ENCODE measurements around the gene MCM7. TPM values are rescaled to one million over a fixed set of nuclear protein-coding genes. Genes with fewer than 3 reads are reported as not detected.

Gene MCM7
- polyA plus RNA-seq, 3 donors, result 6.9 to 61.1 (median 8.8) TPM

- H4K20me1 ChIP-seq (ENCODE audit: insufficient read depth, low read length), result no peaks in the 10 kb centered on the region
- H3K4me1 ChIP-seq (ENCODE audit: control insufficient read depth in 1 of 2, insufficient read depth in 2 of 2, low read length in 2 of 2), result no peaks in the 10 kb centered on the region
- H2AFZ ChIP-seq (ENCODE audit: insufficient read depth, low read depth, low read length, poor library complexity, severe bottlenecking), result no peak overlapping the region
- H3K4me3 ChIP-seq (replicated peaks in 1 of 3; ENCODE audit: low read depth in 2 of 3, low read length in 3 of 3), result no peak overlapping the region
- WGBS (ENCODE audit: insufficient coverage), result 100% methylated on average over 1 of the region's 4 CpGs
- peaks cover 28 to 68% of the 10 kb centered on the region in 2 donors for H3K36me3 ChIP-seq (replicated peaks in 1 of 2; ENCODE audit: control insufficient read depth in 1 of 2, insufficient read depth in 2 of 2, low read length in 2 of 2)
- no peaks in the 10 kb centered on the region for H3K9me3 ChIP-seq (replicated peaks in 1 of 2; ENCODE audit: control insufficient read depth in 1 of 2, insufficient read depth in 1 of 2, low read length in 2 of 2)
- TF ChIP-seq CTCF (IDR thresholded peaks at IDR 0.05), result no peak
- no peak overlapping the region for H3K9ac ChIP-seq (ENCODE audit: insufficient read depth, low read length, poor library complexity, severe bottlenecking)
- peaks cover 46 to 72% of the 10 kb centered on the region in 2 donors for H3K36me3 Mint-ChIP-seq
- no peaks in the 10 kb centered on the region for H3K27me3 ChIP-seq (ENCODE audit: control insufficient read depth in 2 of 2, insufficient read depth in 2 of 2, low read length in 2 of 2)
- peaks cover 0 to 6% (median 1%) of the 10 kb centered on the region in 3 donors for H3K27me3 Mint-ChIP-seq (ENCODE audit: low read depth in 3 of 3)
- H3K27ac ChIP-seq (ENCODE audit: low read depth in 1 of 2, low read length in 2 of 2), result no peak overlapping the region
- peaks cover 0 to 1% (median 0%) of the 10 kb centered on the region in 7 donors for H3K9me3 Mint-ChIP-seq
- no peak for DNase-seq
- intact Hi-C loops (cut with micrococcal nuclease), result no loop called here
- H3K79me2 ChIP-seq (ENCODE audit: insufficient read depth, low read length), result no peaks in the 10 kb centered on the region
- no peaks in the 10 kb centered on the region for H3K4me1 Mint-ChIP-seq
- no peak overlapping the region for H3K4me2 ChIP-seq (replicated peaks; ENCODE audit: extremely low read depth, low read length, poor library complexity, severe bottlenecking)
- H3K27ac Mint-ChIP-seq, result peak overlapping the region in 2 of 7 donors; percentile 42 to 55
- H3K4me3 Mint-ChIP-seq, result no peak overlapping the region
Measured at GRCh38 chr7:100063376-100063775, 37.8 kb downstream of the MCM7 start.

GRCh38 chr7:100061518-100062193 is 39.5 kb downstream of the MCM7 start:
- no peak overlapping the region for H3K4me3 Mint-ChIP-seq
- H3K9ac ChIP-seq (ENCODE audit: insufficient read depth, low read length, poor library complexity, severe bottlenecking), result no peak overlapping the region
- no peaks in the 10 kb centered on the region for H4K20me1 ChIP-seq (ENCODE audit: insufficient read depth, low read length)
- H2AFZ ChIP-seq (ENCODE audit: insufficient read depth, low read depth, low read length, poor library complexity, severe bottlenecking), result no peak overlapping the region
- no peak overlapping the region for H3K4me3 ChIP-seq (replicated peaks in 1 of 3; ENCODE audit: low read depth in 2 of 3, low read length in 3 of 3)
- DNase-seq, result no peak
- peaks cover 60 to 79% of the 10 kb centered on the region in 2 donors for H3K36me3 Mint-ChIP-seq
- no peaks in the 10 kb centered on the region for H3K79me2 ChIP-seq (ENCODE audit: insufficient read depth, low read length)
- H3K4me2 ChIP-seq (replicated peaks; ENCODE audit: extremely low read depth, low read length, poor library complexity, severe bottlenecking), result no peak overlapping the region
- no peaks in the 10 kb centered on the region for H3K4me1 ChIP-seq (ENCODE audit: control insufficient read depth in 1 of 2, insufficient read depth in 2 of 2, low read length in 2 of 2)
- intact Hi-C loops (cut with micrococcal nuclease), result no loop called here
- no peaks in the 10 kb centered on the region for H3K9me3 ChIP-seq (replicated peaks in 1 of 2; ENCODE audit: control insufficient read depth in 1 of 2, insufficient read depth in 1 of 2, low read length in 2 of 2)
- no peaks in the 10 kb centered on the region for H3K4me1 Mint-ChIP-seq
- H3K27ac Mint-ChIP-seq, result peak overlapping the region in 2 of 7 donors; percentile 14 to 16
- no peak for TF ChIP-seq CTCF (IDR thresholded peaks at IDR 0.05)
- WGBS (ENCODE audit: insufficient coverage), result 98% methylated on average over 7 of the region's 11 CpGs
- peaks cover 0 to 6% (median 1%) of the 10 kb centered on the region in 3 donors for H3K27me3 Mint-ChIP-seq (ENCODE audit: low read depth in 3 of 3)
- H3K27me3 ChIP-seq (ENCODE audit: control insufficient read depth in 2 of 2, insufficient read depth in 2 of 2, low read length in 2 of 2), result no peaks in the 10 kb centered on the region
- no peak overlapping the region for H3K27ac ChIP-seq (ENCODE audit: low read depth in 1 of 2, low read length in 2 of 2)
- H3K36me3 ChIP-seq (replicated peaks in 1 of 2; ENCODE audit: control insufficient read depth in 1 of 2, insufficient read depth in 2 of 2, low read length in 2 of 2), result peaks cover 43 to 79% of the 10 kb centered on the region in 2 donors
- H3K9me3 Mint-ChIP-seq, result peaks cover 0 to 1% (median 0%) of the 10 kb centered on the region in 7 donors
